ENCODE data around the gene CKMT1B.

GRCh38 chr15:43547539-43547938, 46.3 kb upstream of the CKMT1B start:
- no peak for TF ChIP-seq CTCF (IDR thresholded peaks at IDR 0.05; ENCODE audit: low read length)
- no peak for TF ChIP-seq EZH2 (IDR thresholded peaks at IDR 0.05; ENCODE audit: borderline replicate concordance, low read length)

Data from OCI-LY1 (cell line).